Measurements from ENCODE around the gene ERMP1. TPM values are rescaled to one million over a fixed set of nuclear protein-coding genes. Genes with fewer than 3 reads are reported as not detected.

Gene ERMP1
- total and polyA plus RNA-seq, 2 donors (not counting 1 experiment from before 2014, with no cell fraction given) = 4.9 to 10.6 TPM

DNA sequence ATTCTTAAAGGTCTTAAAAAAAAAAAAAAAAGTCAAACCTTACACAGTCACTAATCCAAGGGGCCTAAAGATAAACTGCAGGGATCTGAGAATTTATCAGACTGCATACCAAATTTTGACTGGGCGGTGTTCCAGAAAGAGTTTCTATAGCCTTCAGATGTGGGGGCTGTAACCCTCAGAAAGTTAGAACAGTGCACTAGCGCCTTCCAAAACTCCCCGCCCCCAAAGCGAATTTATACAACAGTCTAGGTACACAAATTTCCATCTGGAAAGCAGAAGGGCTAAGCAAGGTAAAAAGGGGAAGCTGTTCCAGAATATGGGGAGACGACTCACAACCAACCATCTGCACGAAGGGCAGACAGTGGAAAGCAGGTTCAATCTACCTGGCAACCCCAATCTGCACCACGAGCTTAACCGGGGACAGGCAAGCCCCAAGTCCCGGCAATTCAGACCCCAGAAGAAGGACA is 813 bp downstream of the ERMP1 start:
- H3K4me3 Mint-ChIP-seq = peak overlapping the region; percentile 95
- peak overlapping the region; percentile 85 for H3K4me2 ChIP-seq (replicated peaks; ENCODE audit: low read depth, low read length, poor library complexity, severe bottlenecking)
- no peaks in the 10 kb centered on the region for H3K36me3 ChIP-seq (replicated peaks in 1 of 2; ENCODE audit: control extremely low read depth in 1 of 2, control insufficient read depth in 1 of 2, extremely low read depth in 1 of 2, insufficient read depth in 2 of 2, low read length in 1 of 2)
- H2AFZ ChIP-seq (ENCODE audit: insufficient read depth, low read depth, low read length, poor library complexity, severe bottlenecking) = peak overlapping the region; percentile 94
- ChIA-PET POLR2A (interaction anchor here (0.7 kb wide), 1 partner anchor 382 kb away, joined by 3 read pairs; the partner anchor contains the start of gene CD274), CTCF (interaction anchor here (0.7 to 2.1 kb wide), 12 partner anchors 8 to 1091 kb away, joined by 3 to 6 read pairs (median 3); partner anchors contain the start of genes AK3 and CD274)
- WGBS (ENCODE audit: insufficient coverage) = 5% methylated on average over 6 of the region's 9 CpGs
- no peaks in the 10 kb centered on the region for H3K27me3 Mint-ChIP-seq
- H3K27ac ChIP-seq (ENCODE audit: low read length in 2 of 2) = peak overlapping the region in 1 of 2 donors; percentile 50
- H4K20me1 ChIP-seq (ENCODE audit: control insufficient read depth, insufficient read depth, low read length, poor library complexity, severe bottlenecking) = peaks cover 6% of the 10 kb centered on the region
- H3K4me1 ChIP-seq (ENCODE audit: control insufficient read depth in 2 of 2, insufficient read depth in 2 of 2, low read length in 2 of 2) = peaks cover 19 to 26% of the 10 kb centered on the region in 2 donors
- ATAC-seq (ENCODE audit: low read depth) = peak; percentile 18
- intact Hi-C loops (cut with micrococcal nuclease) = loop anchor here (2.0 to 5.0 kb wide), 8 partner anchors 177 to 1153 kb away; partner anchors contain the start of genes CD274, CDC37L1, INSL6 and PLGRKT
- H3K9me3 ChIP-seq (ENCODE audit: control extremely low read depth in 1 of 3, control insufficient read depth in 2 of 3, insufficient read depth in 1 of 3, low read length in 2 of 3) = no peaks in the 10 kb centered on the region
- H3K9ac ChIP-seq (ENCODE audit: low read length) = peak overlapping the region; percentile 85
- TF ChIP-seq EZH2 (IDR thresholded peaks at IDR 0.05; ENCODE audit: borderline replicate concordance, insufficient read depth, low read depth, low read length, poor library complexity, severe bottlenecking) = no peak
- TF ChIP-seq, protein P1, sequence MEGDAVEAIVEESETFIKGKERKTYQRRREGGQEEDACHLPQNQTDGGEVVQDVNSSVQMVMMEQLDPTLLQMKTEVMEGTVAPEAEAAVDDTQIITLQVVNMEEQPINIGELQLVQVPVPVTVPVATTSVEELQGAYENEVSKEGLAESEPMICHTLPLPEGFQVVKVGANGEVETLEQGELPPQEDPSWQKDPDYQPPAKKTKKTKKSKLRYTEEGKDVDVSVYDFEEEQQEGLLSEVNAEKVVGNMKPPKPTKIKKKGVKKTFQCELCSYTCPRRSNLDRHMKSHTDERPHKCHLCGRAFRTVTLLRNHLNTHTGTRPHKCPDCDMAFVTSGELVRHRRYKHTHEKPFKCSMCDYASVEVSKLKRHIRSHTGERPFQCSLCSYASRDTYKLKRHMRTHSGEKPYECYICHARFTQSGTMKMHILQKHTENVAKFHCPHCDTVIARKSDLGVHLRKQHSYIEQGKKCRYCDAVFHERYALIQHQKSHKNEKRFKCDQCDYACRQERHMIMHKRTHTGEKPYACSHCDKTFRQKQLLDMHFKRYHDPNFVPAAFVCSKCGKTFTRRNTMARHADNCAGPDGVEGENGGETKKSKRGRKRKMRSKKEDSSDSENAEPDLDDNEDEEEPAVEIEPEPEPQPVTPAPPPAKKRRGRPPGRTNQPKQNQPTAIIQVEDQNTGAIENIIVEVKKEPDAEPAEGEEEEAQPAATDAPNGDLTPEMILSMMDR (IDR thresholded peaks at IDR 0.05) = no peak
- H3K4me1 Mint-ChIP-seq = peaks cover 37% of the 10 kb centered on the region
- no peak for DNase-seq
- H3K27ac Mint-ChIP-seq = peak overlapping the region; percentile 87
- H3K9me3 Mint-ChIP-seq (ENCODE audit: insufficient read depth) = no peaks in the 10 kb centered on the region
- peaks cover 14% of the 10 kb centered on the region for H3K79me2 ChIP-seq (ENCODE audit: control insufficient read depth, insufficient read depth, low read length)
- no peaks in the 10 kb centered on the region for H3K27me3 ChIP-seq (replicated peaks in 1 of 4; ENCODE audit: control extremely low read depth in 1 of 4, control insufficient read depth in 3 of 4, insufficient read depth in 4 of 4, low read length in 3 of 4)
- H3K4me3 ChIP-seq (ENCODE audit: control extremely low read depth in 1 of 5, extremely low read depth in 1 of 5, insufficient read depth in 1 of 5, low read depth in 2 of 5, low read length in 4 of 5) = peak overlapping the region; percentile 63 to 83 (median 75)

DNA sequence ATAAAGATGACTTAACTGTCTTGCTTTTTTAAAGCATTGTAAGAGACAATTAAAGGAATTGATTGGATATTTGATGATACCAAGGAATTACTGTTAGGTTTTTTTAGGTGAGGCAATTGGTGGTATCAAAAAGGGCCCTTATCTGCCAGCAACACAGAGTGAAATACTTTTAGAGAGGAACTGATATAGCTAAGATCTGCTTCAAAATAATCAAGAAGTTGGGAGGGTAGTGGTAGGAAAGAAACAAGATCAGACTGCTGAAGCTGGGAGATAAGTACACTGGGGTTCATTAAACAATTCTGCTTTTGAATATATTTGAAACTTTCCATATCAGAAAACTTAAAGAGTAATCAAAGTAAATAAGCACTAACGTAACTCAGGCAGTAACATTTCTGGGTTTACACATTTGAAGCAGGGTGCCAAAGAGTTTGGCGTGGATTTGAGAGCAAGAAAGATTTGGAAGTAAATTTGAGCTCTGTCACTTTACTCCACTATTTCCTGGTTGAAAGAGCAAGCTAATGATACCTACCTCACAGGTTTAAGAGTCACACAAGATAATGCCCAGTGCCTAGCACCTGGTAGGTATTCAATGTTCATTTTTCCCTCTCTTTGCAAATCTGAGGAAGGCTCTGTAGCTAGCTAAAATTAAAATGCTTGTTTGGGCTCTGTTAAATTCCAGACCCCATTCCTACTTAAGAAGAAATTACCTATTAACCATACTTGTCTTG is 6.9 kb downstream of the ERMP1 start:
- Histone ChIP-seq H3K9me3 (ENCODE audit: control extremely low read depth in 1 of 3, control insufficient read depth in 2 of 3, insufficient read depth in 1 of 3, low read length in 2 of 3) (no peaks in the 10 kb centered on the region), H3K79me2 (ENCODE audit: control insufficient read depth, insufficient read depth, low read length) (peaks cover 10% of the 10 kb centered on the region), H3K4me3 (ENCODE audit: control extremely low read depth in 1 of 5, extremely low read depth in 1 of 5, insufficient read depth in 1 of 5, low read depth in 2 of 5, low read length in 4 of 5) (no peak overlapping the region), H3K4me2 (replicated peaks; ENCODE audit: low read depth, low read length, poor library complexity, severe bottlenecking) (no peak overlapping the region), H4K20me1 (ENCODE audit: control insufficient read depth, insufficient read depth, low read length, poor library complexity, severe bottlenecking) (no peaks in the 10 kb centered on the region), H2AFZ (ENCODE audit: insufficient read depth, low read depth, low read length, poor library complexity, severe bottlenecking) (no peak overlapping the region), H3K27ac (ENCODE audit: low read length in 2 of 2) (no peak overlapping the region), H3K9ac (ENCODE audit: low read length) (no peak overlapping the region), H3K4me1 (ENCODE audit: control insufficient read depth in 2 of 2, insufficient read depth in 2 of 2, low read length in 2 of 2) (peaks cover 9 to 11% of the 10 kb centered on the region in 2 donors), H3K36me3 (replicated peaks in 1 of 2; ENCODE audit: control extremely low read depth in 1 of 2, control insufficient read depth in 1 of 2, extremely low read depth in 1 of 2, insufficient read depth in 2 of 2, low read length in 1 of 2) (peaks cover 6 to 21% of the 10 kb centered on the region in 2 experiments), H3K27me3 (replicated peaks in 1 of 4; ENCODE audit: control extremely low read depth in 1 of 4, control insufficient read depth in 3 of 4, insufficient read depth in 4 of 4, low read length in 3 of 4) (no peaks in the 10 kb centered on the region)
- ChIA-PET CTCF (interaction anchor here (1.6 kb wide), 1 partner anchor 10 kb away, joined by 5 read pairs; no protein-coding TSS in a partner anchor), POLR2A (no interaction called here)
- H3K4me1 Mint-ChIP-seq = peaks cover 10% of the 10 kb centered on the region
- intact Hi-C loops (cut with micrococcal nuclease) = no loop called here
- H3K27me3 Mint-ChIP-seq = no peaks in the 10 kb centered on the region
- H3K9me3 Mint-ChIP-seq (ENCODE audit: insufficient read depth) = no peaks in the 10 kb centered on the region
- H3K4me3 Mint-ChIP-seq = no peak overlapping the region
- ATAC-seq (ENCODE audit: low read depth) (no peak), DNase-seq (no peak)
- H3K27ac Mint-ChIP-seq = no peak overlapping the region
- WGBS (ENCODE audit: insufficient coverage) = no CpG with 5 or more reads among the region's 2 CpGs
- TF ChIP-seq EZH2 (IDR thresholded peaks at IDR 0.05; ENCODE audit: borderline replicate concordance, insufficient read depth, low read depth, low read length, poor library complexity, severe bottlenecking) = no peak
- TF ChIP-seq, protein P1 (IDR thresholded peaks at IDR 0.05) = no peak
